HG02870 (cell line): Measurements from ENCODE around the gene OR6J1.
"Not testable (repeated sequence)": the region's sequence is repeated elsewhere in the genome, so short reads cannot be mapped to it uniquely, and the experiment has no call there.

Source experiments
- ATAC-seq: cut with Tn5 transposase; IDR thresholded peaks from one replicate; pipeline ENCODE4 v1.9.1; 2021; ENCODE audit warnings: mild to moderate bottlenecking, moderate library complexity; ENCODE audit not compliant: unreplicated experiment

Gene OR6J1

GRCh38 chr14:22651586-22651985 is 7.4 kb upstream of the OR6J1 start:
- ATAC-seq = no peak

- ATAC-seq = peak; percentile 56
These were observed 6.9 kb upstream of the OR6J1 start for GRCh38 chr14:22650960-22651521.

GRCh38 chr14:22650046-22650739 is 6.0 kb upstream of the OR6J1 start:
- no peak for ATAC-seq

- ATAC-seq = no peak
These were observed 4.4 kb upstream of the OR6J1 start for GRCh38 chr14:22648506-22648905.

- no peak for ATAC-seq
These were observed 2.6 kb upstream of the OR6J1 start for GRCh38 chr14:22646570-22647254.

GRCh38 chr14:22641846-22642245 is 2.3 kb downstream of the OR6J1 start:
- no peak for ATAC-seq

- no peak for ATAC-seq
These were observed 4.0 kb downstream of the OR6J1 start for GRCh38 chr14:22640192-22640591.

GRCh38 chr14:22635980-22636379 is 8.2 kb downstream of the OR6J1 start:
- not testable (repeated sequence) for ATAC-seq

GRCh38 chr14:22634233-22634900 is 9.8 kb downstream of the OR6J1 start:
- ATAC-seq = no peak

GRCh38 chr14:22630486-22630885 is 13.7 kb downstream of the OR6J1 start:
- no peak for ATAC-seq

GRCh38 chr14:22630066-22630465 is 14.1 kb downstream of the OR6J1 start:
- no peak for ATAC-seq

- ATAC-seq = no peak
These were observed 14.8 kb downstream of the OR6J1 start for GRCh38 chr14:22629361-22629760.

- no peak for ATAC-seq
These were observed 16.5 kb downstream of the OR6J1 start for GRCh38 chr14:22627506-22628263.

GRCh38 chr14:22626590-22626989 is 17.6 kb downstream of the OR6J1 start:
- ATAC-seq = no peak

- no peak for ATAC-seq
These were observed 21.1 kb downstream of the OR6J1 start for GRCh38 chr14:22623047-22623446.

- no peak for ATAC-seq
These were observed 21.9 kb downstream of the OR6J1 start for GRCh38 chr14:22622255-22622654.

GRCh38 chr14:22615765-22616164 is 28.4 kb downstream of the OR6J1 start:
- not testable (repeated sequence) for ATAC-seq

- ATAC-seq = no peak
These were observed 29.8 kb downstream of the OR6J1 start for GRCh38 chr14:22614240-22614799.

GRCh38 chr14:22613736-22614239 is 30.4 kb downstream of the OR6J1 start:
- ATAC-seq = no peak

GRCh38 chr14:22613106-22613695 is 31.0 kb downstream of the OR6J1 start:
- no peak for ATAC-seq
